Measurements from ENCODE around the gene SLC26A5.

GRCh38 chr7:103348959-103349358 is 97.0 kb downstream of the SLC26A5 start:
- no peak for TF ChIP-seq CTCF (conservative IDR thresholded peaks at IDR 0.05; ENCODE audit: low read length)
- no peak for TF ChIP-seq EZH2phosphoT487 (IDR thresholded peaks at IDR 0.05; ENCODE audit: borderline replicate concordance)

Measured in Loucy (cell line).